Vagina (tissue), 2 donors: ENCODE measurements around the gene CPSF4L. TPM values are rescaled to one million over a fixed set of nuclear protein-coding genes. Genes with fewer than 3 reads are reported as not detected.

Source experiments
- DNase-seq, 2 donors: peaks; one replicate each; pipeline ENCODE4 v3.0.0-alpha.2; 2017; ENCODE audit errors: extremely low spot score in 2 of 2
- H3K27ac ChIP-seq: fragments of 200-600 bp; sonication (generic); one replicate; pipeline ENCODE4 v1.5.1; 2019
- H3K27me3 ChIP-seq: fragments of 200-600 bp; sonication (generic); one replicate; pipeline ENCODE4 v1.5.1; 2019
- H3K36me3 ChIP-seq, 2 donors: fragments of 200-600 bp; sonication (generic); one replicate each; pipeline ENCODE4 v1.5.1; 2017 to 2019
- H3K4me1 ChIP-seq: fragments of 200-600 bp; sonication (generic); one replicate; pipeline ENCODE4 v1.5.1; 2019
- H3K4me3 ChIP-seq, 2 donors: fragments of 200-600 bp; sonication (generic); 1 replicate in 1 of 2; 2 replicates in 1 of 2; pipeline ENCODE4 v1.5.1; 2016 to 2019
- H3K9me3 ChIP-seq: fragments of 200-600 bp; sonication (generic); one replicate; pipeline ENCODE4 v1.5.1; 2019
- CTCF ChIP-seq, 3 experiments: fragments of 450-650 bp in 2 of 3; fragments of 200-600 bp in 1 of 3; sonication (generic) in 1 of 3; IDR thresholded peaks; one replicate each; pipeline ENCODE4 v1.5.1; 2017 to 2019; ENCODE audit warnings: antibody characterized with exemption in 3 of 3, mild to moderate bottlenecking in 2 of 3, moderate library complexity in 2 of 3
- POLR2A ChIP-seq, 2 donors: fragments of 450-650 bp; IDR thresholded peaks; one replicate each; pipeline ENCODE4 v1.6.1; 2017; ENCODE audit warnings: antibody characterized with exemption in 2 of 2, mild to moderate bottlenecking in 2 of 2, moderate library complexity in 2 of 2
- POLR2AphosphoS5 ChIP-seq, 2 donors: sonication (generic); formaldehyde crosslinking; IDR thresholded peaks; one replicate each; pipeline ENCODE4 v1.9.0; 2017; ENCODE audit warnings: antibody characterized with exemption in 2 of 2, mild to moderate bottlenecking in 2 of 2, low read depth in 1 of 2; ENCODE audit not compliant: insufficient read depth in 1 of 2
- intact Hi-C: fragments of 100-400 bp; cut with DNase I; formaldehyde crosslinking; loops from one replicate; pipeline ENCODE4 v1.15.1; 2023
- total RNA-seq: library from RNA; depleted of rRNA; stranded (reverse); fragments of >200 nt; gene quantifications from one replicate; pipeline ENCODE4 v1.2.3, GENCODE V29; 2016

CPSF4L gene
- total RNA-seq, 1 donor from 2014 or later: not detected

GRCh38 chr17:73274490-73274889, 12.8 kb upstream of the CPSF4L start:
- no peak overlapping the region for H3K27ac ChIP-seq
- no peak overlapping the region for H3K4me3 ChIP-seq
- H3K27me3 ChIP-seq: no peaks in the 10 kb centered on the region
- TF ChIP-seq POLR2A (IDR thresholded peaks at IDR 0.05): no peak
- TF ChIP-seq CTCF (IDR thresholded peaks at IDR 0.05): no peak
- TF ChIP-seq POLR2AphosphoS5 (IDR thresholded peaks at IDR 0.05; ENCODE audit: insufficient read depth in 1 of 2, low read depth in 1 of 2): no peak
- DNase-seq: no peak
- H3K4me1 ChIP-seq: peaks cover 24% of the 10 kb centered on the region
- intact Hi-C loops: no loop called here
- no peaks in the 10 kb centered on the region for H3K9me3 ChIP-seq
- H3K36me3 ChIP-seq: no peaks in the 10 kb centered on the region

- H3K27ac ChIP-seq: no peak overlapping the region
- TF ChIP-seq POLR2AphosphoS5 (IDR thresholded peaks at IDR 0.05; ENCODE audit: insufficient read depth in 1 of 2, low read depth in 1 of 2) (no peak), POLR2A (IDR thresholded peaks at IDR 0.05) (no peak), CTCF (IDR thresholded peaks at IDR 0.05) (no peak)
- H3K9me3 ChIP-seq: no peaks in the 10 kb centered on the region
- intact Hi-C loops: no loop called here
- H3K36me3 ChIP-seq: no peaks in the 10 kb centered on the region
- no peaks in the 10 kb centered on the region for H3K27me3 ChIP-seq
- no peak overlapping the region for H3K4me3 ChIP-seq
- peaks cover 8% of the 10 kb centered on the region for H3K4me1 ChIP-seq
- DNase-seq: no peak
These were observed 11.2 kb upstream of the CPSF4L start for GRCh38 chr17:73272906-73273218.

- no peak overlapping the region for H3K4me3 ChIP-seq
These were observed 9.4 kb upstream of the CPSF4L start for GRCh38 chr17:73271072-73271471.

GRCh38 chr17:73269791-73270190, 8.1 kb upstream of the CPSF4L start:
- no peaks in the 10 kb centered on the region for H3K36me3 ChIP-seq
- no peaks in the 10 kb centered on the region for H3K27me3 ChIP-seq
- no peaks in the 10 kb centered on the region for H3K4me1 ChIP-seq
- H3K4me3 ChIP-seq: no peak overlapping the region
- intact Hi-C loops: no loop called here
- H3K9me3 ChIP-seq: no peaks in the 10 kb centered on the region
- TF ChIP-seq POLR2A (IDR thresholded peaks at IDR 0.05): no peak
- TF ChIP-seq CTCF (IDR thresholded peaks at IDR 0.05): no peak
- no peak for TF ChIP-seq POLR2AphosphoS5 (IDR thresholded peaks at IDR 0.05; ENCODE audit: insufficient read depth in 1 of 2, low read depth in 1 of 2)
- no peak for DNase-seq
- H3K27ac ChIP-seq: no peak overlapping the region

More at GRCh38 chr17:73271072-73271471, 9.4 kb upstream of the CPSF4L start:
- H3K27ac ChIP-seq: no peak overlapping the region
- no peaks in the 10 kb centered on the region for H3K4me1 ChIP-seq
- no peak for DNase-seq
- TF ChIP-seq POLR2AphosphoS5 (IDR thresholded peaks at IDR 0.05; ENCODE audit: insufficient read depth in 1 of 2, low read depth in 1 of 2) (peak in 1 of 2 donors; percentile 34), POLR2A (IDR thresholded peaks at IDR 0.05) (no peak), CTCF (IDR thresholded peaks at IDR 0.05) (no peak)
- no peaks in the 10 kb centered on the region for H3K27me3 ChIP-seq
- intact Hi-C loops: no loop called here
- no peaks in the 10 kb centered on the region for H3K9me3 ChIP-seq
- H3K36me3 ChIP-seq: no peaks in the 10 kb centered on the region

GRCh38 chr17:73269329-73269615, 7.6 kb upstream of the CPSF4L start:
- no peak for DNase-seq
- H3K4me3 ChIP-seq: no peak overlapping the region
- TF ChIP-seq POLR2AphosphoS5 (IDR thresholded peaks at IDR 0.05; ENCODE audit: insufficient read depth in 1 of 2, low read depth in 1 of 2) (no peak), CTCF (IDR thresholded peaks at IDR 0.05) (no peak), POLR2A (IDR thresholded peaks at IDR 0.05) (no peak)
- no peaks in the 10 kb centered on the region for H3K27me3 ChIP-seq
- no peaks in the 10 kb centered on the region for H3K4me1 ChIP-seq
- H3K27ac ChIP-seq: no peak overlapping the region
- H3K9me3 ChIP-seq: no peaks in the 10 kb centered on the region
- intact Hi-C loops: no loop called here
- no peaks in the 10 kb centered on the region for H3K36me3 ChIP-seq
